GM21390 (cell line): ENCODE measurements around the gene STARD4.

Experiments
- ATAC-seq: cut with Tn5 transposase; IDR thresholded peaks from one replicate; pipeline ENCODE4 v1.9.1; 2021; ENCODE audit not compliant: unreplicated experiment

STARD4 gene

GRCh38 chr5:111512375-111513130, at the start of gene STARD4:
Gene STARD4, minus strand, starts transcription at chr5:111512535. Its CDS starts 5,102 bp downstream, at chr5:111507433.
- peak; percentile 90 for ATAC-seq

- no peak for ATAC-seq
Observed at GRCh38 chr5:111559680-111560079, 47.3 kb upstream of the STARD4 start.

- no peak for ATAC-seq
Observed at GRCh38 chr5:111557686-111558085, 45.4 kb upstream of the STARD4 start.

- no peak for ATAC-seq
Observed at GRCh38 chr5:111557111-111557510, 44.8 kb upstream of the STARD4 start.

- no peak for ATAC-seq
Observed at GRCh38 chr5:111556501-111556900, 44.2 kb upstream of the STARD4 start.

GRCh38 chr5:111555760-111556159, 43.4 kb upstream of the STARD4 start:
- ATAC-seq: no peak

DNA sequence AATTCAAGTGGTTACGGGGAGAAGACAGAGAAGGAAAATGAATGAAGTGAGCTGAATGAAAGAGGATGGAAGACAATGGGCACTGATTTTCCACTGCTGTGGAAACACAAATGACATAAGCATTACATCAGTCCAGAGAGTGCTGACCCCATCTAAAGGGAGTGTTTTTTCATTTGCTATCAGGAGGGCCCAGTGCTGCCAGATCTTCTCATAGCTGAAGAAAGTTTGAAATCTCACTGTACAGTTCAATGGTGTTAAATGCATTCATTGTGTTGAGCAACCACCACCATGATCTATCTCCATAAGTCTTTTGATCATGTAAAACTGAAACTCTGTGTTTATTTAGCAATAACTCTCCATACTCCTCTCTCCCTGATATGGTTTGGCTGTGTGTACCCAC, 41.5 kb upstream of the STARD4 start:
- no peak for ATAC-seq

DNA sequence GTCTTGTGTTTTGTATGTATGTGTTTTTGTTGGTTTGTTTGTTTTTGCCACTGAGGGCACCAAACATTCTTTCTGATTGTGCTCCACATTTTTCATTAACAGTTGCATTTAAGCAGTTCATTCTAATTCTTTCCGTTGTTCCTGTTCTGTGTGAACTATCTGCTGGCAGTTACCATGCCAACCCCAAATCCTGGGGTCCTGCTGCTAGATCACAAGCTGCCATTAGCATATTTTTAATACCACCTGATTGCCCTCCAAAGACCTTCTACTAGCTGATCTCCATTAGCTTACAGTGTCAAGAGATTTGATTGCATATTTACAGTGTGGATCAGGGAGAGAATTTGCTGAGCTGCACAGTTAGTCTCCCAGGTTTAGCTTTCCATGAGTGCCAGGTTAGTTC, 40.6 kb upstream of the STARD4 start:
- no peak for ATAC-seq

- ATAC-seq: no peak
Observed at GRCh38 chr5:111552492-111552891, 40.2 kb upstream of the STARD4 start.

GRCh38 chr5:111551569-111552275, 39.4 kb upstream of the STARD4 start:
- ATAC-seq: no peak

DNA sequence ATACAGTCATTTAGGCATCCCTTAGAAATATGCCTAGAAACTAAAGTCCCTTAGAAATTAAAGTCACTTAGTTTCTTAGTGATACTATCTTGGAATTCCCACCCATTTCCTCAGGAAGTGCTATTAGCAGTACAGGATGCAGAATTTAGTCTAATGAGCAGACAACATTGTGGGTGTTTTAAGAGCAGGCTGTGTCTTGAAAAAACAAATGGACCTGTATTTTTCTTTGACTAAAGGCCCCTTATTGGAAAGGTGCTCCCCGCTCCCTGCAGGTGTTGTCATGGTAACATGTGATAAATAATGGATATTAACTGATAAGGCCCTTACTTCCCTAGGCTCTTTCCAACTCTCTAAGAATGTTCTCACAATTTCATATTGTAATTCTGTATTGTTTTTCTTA, 38.8 kb upstream of the STARD4 start:
- peak; percentile 7 for ATAC-seq

- ATAC-seq: peak; percentile 95
Observed at GRCh38 chr5:111550282-111551020, 38.1 kb upstream of the STARD4 start.

GRCh38 chr5:111548992-111549649, 36.8 kb upstream of the STARD4 start:
- ATAC-seq: no peak

- no peak for ATAC-seq
Observed at GRCh38 chr5:111548348-111548950, 36.1 kb upstream of the STARD4 start.

- ATAC-seq: no peak
Observed at GRCh38 chr5:111545031-111545430, 32.7 kb upstream of the STARD4 start.

DNA sequence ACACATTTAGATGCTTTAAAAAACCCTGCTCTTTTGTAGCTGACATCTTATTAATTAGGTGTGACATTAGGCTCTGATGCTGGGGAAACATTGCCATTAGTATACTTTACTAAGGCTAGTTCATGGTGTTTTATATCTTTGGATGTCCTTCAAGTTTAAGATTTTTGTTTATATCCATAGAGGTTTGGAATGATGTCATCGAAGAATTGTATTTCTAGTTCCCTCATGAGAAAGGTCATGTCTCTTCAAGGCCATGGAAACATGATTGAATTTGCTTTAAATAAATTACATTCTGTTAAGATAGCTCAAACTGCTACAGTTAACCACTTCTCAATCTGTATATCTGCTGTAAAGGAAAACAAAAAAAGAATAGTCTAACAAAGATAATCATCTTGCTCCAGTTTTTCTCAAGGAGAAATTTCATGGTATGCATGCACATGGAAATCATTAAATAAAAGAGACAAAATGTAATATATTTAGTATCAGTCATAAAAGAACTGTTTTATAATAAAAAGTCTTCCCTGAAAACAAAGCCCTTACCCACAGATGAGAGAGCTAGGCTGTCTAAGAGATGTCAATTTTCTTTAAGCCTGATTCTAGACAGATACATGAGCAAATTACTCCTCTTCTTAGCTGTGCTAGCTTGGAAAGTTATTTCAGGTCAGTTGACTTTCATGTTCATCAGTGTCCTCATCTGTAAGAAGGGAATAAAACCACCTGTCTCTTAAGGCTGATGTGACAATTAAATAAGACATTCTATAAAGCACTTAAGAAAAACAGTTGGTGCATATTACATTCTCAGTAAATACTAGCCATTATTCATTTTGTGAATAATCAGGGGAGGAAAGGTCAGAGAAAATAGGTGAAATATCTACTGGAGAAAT, 25.0 kb upstream of the STARD4 start:
- no peak for ATAC-seq

DNA sequence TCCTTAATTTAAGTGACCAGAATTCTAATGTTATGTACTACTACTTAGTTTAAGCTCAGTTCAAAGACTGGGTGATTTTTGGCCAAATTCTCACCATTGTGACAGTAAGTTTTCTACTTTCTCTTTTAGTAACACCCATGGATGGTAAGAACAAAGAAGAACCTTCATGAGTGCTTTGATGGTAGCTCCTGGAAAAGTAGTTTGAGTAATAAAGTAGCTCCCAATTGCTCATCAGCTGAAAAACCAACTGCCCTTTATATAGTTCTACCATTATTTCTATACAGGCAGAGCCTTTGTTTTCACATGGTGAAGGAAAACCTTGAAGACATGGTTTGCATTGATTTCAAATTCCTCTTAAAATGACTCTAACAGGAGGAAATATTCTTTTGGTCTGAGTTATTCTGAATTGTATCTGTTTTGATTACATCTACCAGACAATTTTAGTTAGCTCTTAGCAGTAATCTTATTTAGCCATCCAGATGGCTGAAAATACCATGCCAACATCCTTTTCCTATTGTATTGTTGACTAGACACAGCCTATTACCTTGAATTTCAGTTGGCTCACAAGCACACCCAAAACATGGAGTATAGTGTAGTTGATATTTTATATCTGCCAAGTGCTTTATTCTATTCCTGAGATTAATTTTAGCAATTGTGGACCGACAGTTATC, 23.7 kb upstream of the STARD4 start:
- ATAC-seq: no peak

DNA sequence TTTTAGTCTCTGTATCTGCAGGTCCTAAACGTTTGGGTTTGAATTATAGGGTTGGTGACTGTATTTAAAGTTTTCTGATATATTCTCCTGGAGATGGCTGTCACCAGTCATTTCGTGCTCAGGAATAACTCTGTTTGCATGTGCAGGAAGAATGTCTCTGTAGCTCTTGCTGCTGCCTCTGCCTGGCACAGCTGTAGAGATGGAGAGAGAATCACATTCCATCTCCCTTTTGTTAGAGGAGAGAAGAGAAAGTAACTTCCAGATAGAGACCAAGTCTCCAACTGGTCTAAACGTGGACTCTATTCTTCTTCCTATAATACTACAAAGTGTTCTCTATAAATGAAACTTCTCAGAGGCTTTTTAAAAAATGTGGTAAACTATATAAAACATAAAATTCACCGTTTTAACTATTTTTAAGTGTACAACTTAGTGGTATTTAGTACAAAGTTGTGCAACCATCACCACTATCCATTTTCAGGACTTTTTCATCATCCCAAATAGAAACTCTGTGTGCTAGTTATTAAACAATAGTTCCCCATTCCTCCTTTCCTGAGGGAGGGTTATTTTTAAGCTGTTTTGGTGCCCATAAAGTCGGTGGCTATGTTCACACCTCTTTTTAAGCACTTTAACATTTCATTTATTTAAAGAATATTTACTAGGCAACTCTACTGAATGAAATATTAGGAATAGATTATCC, 20.7 kb upstream of the STARD4 start:
- ATAC-seq: no peak

DNA sequence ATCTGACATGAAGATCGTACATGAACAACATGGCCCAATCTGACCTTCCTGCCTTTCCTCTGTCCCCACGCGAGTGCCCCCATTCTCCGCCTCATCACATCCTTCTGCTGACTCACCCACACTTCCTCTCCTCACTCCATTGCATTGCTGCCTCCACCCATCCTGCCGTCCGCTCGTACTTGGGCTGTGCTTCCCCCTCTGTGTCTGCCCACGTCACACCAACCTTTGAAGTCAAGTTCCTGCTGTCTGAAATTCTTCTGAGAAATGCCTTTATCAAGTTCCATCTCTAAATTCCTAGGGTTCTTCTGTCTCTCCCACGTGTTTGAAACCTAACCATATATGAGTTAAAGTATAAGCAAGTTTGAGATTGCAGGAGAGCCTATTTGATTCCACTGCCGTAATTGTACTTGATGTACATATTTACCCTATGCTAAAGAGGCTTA, 18.0 kb upstream of the STARD4 start:
- ATAC-seq: peak; percentile 93
